Hepatocyte (in vitro differentiated cells): ENCODE data around the gene CLN3.
"Not testable (repeated sequence)": the region's sequence is repeated elsewhere in the genome, so short reads cannot be mapped to it uniquely, and the experiment has no call there.

Experiments used
- EZH2 ChIP-seq: fragments of 200-600 bp; sonication (generic); IDR thresholded peaks from 2 replicates; pipeline ENCODE4 v1.6.1; 2016; ENCODE audit warnings: antibody characterized with exemption, mild to moderate bottlenecking, borderline replicate concordance
- EZH2phosphoT487 ChIP-seq: fragments of 200-600 bp; sonication (generic); IDR thresholded peaks from one replicate; pipeline ENCODE4 v1.6.1; 2018; ENCODE audit warnings: antibody characterized with exemption, mild to moderate bottlenecking, low read depth, moderate library complexity; ENCODE audit not compliant: unreplicated experiment, severe bottlenecking
- TF ChIP-seq, protein P1 (sequence below): fragments of 200-600 bp; sonication (generic); IDR thresholded peaks from 2 replicates; pipeline ENCODE4 v1.5.1; 2016; ENCODE audit warnings: antibody characterized with exemption, mild to moderate bottlenecking; ENCODE audit not compliant: poor library complexity

DNA sequence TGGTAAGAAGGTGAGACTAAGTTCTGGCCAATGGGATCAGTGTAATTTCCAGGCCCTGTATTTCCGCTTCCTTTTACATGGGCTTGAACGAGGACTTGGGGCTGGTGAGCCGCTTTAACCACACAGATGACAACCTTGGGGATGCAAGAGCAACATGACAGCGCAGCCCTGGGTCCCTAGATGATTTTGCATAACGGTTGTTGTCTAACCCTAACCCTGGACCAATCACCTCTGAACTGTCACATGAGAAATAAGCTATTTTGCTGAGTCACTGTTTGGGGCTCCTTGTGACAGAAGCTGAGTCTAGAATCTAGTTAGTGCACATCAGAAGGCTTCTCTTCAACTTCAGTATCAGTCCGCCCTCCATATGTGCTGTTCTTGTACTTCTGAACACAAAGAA is 44.8 kb downstream of the CLN3 start:
- TF ChIP-seq, protein P1, sequence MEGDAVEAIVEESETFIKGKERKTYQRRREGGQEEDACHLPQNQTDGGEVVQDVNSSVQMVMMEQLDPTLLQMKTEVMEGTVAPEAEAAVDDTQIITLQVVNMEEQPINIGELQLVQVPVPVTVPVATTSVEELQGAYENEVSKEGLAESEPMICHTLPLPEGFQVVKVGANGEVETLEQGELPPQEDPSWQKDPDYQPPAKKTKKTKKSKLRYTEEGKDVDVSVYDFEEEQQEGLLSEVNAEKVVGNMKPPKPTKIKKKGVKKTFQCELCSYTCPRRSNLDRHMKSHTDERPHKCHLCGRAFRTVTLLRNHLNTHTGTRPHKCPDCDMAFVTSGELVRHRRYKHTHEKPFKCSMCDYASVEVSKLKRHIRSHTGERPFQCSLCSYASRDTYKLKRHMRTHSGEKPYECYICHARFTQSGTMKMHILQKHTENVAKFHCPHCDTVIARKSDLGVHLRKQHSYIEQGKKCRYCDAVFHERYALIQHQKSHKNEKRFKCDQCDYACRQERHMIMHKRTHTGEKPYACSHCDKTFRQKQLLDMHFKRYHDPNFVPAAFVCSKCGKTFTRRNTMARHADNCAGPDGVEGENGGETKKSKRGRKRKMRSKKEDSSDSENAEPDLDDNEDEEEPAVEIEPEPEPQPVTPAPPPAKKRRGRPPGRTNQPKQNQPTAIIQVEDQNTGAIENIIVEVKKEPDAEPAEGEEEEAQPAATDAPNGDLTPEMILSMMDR, result not testable (repeated sequence)
- TF ChIP-seq EZH2, EZH2phosphoT487: not testable (repeated sequence)
